MM.1S (cell line): ENCODE results near the gene STOX2.

Experiments
- DNase-seq: peaks from one replicate; pipeline ENCODE4 v3.0.0-alpha.2; 2015
- H2AFZ ChIP-seq: fragments of 300-600 bp; sonication (generic); 2 replicates; pipeline ENCODE4 v1.6.0; 2016; ENCODE audit warnings: antibody characterized with exemption, low read length
- H3F3A ChIP-seq: fragments of 300-600 bp; sonication (generic); 2 replicates; pipeline ENCODE4 v1.6.1; 2016; ENCODE audit warnings: mild to moderate bottlenecking, antibody characterized with exemption, low read length, moderate library complexity, mixed read lengths; ENCODE audit not compliant: insufficient read depth
- H3K27ac ChIP-seq: fragments of 300-600 bp; sonication (generic); 2 replicates; pipeline ENCODE4 v1.5.1; 2016; ENCODE audit warnings: mild to moderate bottlenecking, low read length
- H3K27me3 ChIP-seq: fragments of 300-600 bp; sonication (generic); replicated peaks from 2 replicates; pipeline ENCODE4 v1.6.0; 2016; ENCODE audit warnings: low read length; ENCODE audit not compliant: insufficient read depth
- H3K36me3 ChIP-seq: fragments of 300-600 bp; sonication (generic); replicated peaks from 2 replicates; pipeline ENCODE4 v1.6.1; 2016; ENCODE audit warnings: mild to moderate bottlenecking, low read length, mixed read lengths; ENCODE audit not compliant: insufficient read depth
- H3K4me1 ChIP-seq: fragments of 300-600 bp; sonication (generic); 2 replicates; pipeline ENCODE4 v1.6.1; 2016; ENCODE audit warnings: low read length, mixed read lengths
- H3K4me2 ChIP-seq: fragments of 300-600 bp; sonication (generic); 2 replicates; pipeline ENCODE4 v1.6.0; 2016; ENCODE audit warnings: low read depth, low read length
- H3K4me3 ChIP-seq: fragments of 300-600 bp; sonication (generic); 2 replicates; pipeline ENCODE4 v1.5.1; 2016; ENCODE audit warnings: low read length, mixed read lengths
- H3K79me2 ChIP-seq: fragments of 300-600 bp; sonication (generic); 2 replicates; pipeline ENCODE4 v1.6.1; 2016; ENCODE audit warnings: mixed run types, low read length, mixed read lengths
- H3K9ac ChIP-seq: fragments of 300-600 bp; sonication (generic); 2 replicates; pipeline ENCODE4 v1.6.1; 2016; ENCODE audit warnings: low read length, mixed read lengths
- H3K9me2 ChIP-seq: fragments of 300-600 bp; sonication (generic); replicated peaks from 2 replicates; pipeline ENCODE4 v1.6.1; 2016; ENCODE audit warnings: mild to moderate bottlenecking, low read length, mixed read lengths; ENCODE audit not compliant: insufficient read depth
- H3K9me3 ChIP-seq: fragments of 300-600 bp; sonication (generic); replicated peaks from 2 replicates; pipeline ENCODE4 v1.6.1; 2016; ENCODE audit warnings: mild to moderate bottlenecking, low read length, mixed read lengths; ENCODE audit not compliant: insufficient read depth
- H4K20me1 ChIP-seq: fragments of 300-600 bp; sonication (generic); 2 replicates; pipeline ENCODE4 v1.6.1; 2016; ENCODE audit warnings: mild to moderate bottlenecking, low read length, moderate library complexity, mixed read lengths; ENCODE audit not compliant: insufficient read depth
- EZH2 ChIP-seq: fragments of 300-600 bp; sonication (generic); optimal IDR thresholded peaks from 2 replicates; pipeline ENCODE3; 2017; ENCODE audit warnings: low read depth, mild to moderate bottlenecking, antibody characterized with exemption, low read length, mixed read lengths
- EZH2phosphoT487 ChIP-seq: fragments of 300-600 bp; sonication (generic); IDR thresholded peaks from 2 replicates; pipeline ENCODE4 v1.6.1; 2018; ENCODE audit warnings: antibody characterized with exemption, low read length
- TF ChIP-seq, protein P1 (sequence below): fragments of 300-600 bp; sonication (generic); IDR thresholded peaks from 2 replicates; pipeline ENCODE4 v1.5.1; 2016; ENCODE audit warnings: antibody characterized with exemption, low read length, mixed read lengths

Gene STOX2

DNA sequence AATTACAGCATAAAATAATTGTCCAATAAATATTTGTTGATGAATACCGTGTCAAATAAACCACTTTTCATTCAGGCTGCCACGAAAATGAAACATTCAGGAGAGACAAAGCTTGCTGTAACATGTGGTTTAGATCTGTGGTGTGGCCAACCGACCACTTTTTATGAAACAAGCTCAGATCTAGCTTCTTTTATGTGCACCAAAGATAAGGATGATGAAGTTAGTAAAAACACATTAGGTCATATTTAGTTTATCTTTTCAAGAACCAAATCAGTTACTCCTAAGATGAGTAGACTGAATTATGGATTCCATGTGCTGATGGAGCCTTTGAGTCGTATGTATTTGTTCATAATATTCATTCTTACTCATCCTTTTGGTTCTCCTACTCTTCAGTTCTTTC is 35.8 kb downstream of the STOX2 start:
- Histone ChIP-seq H3K27ac (no peak overlapping the region), H3K9me2 (no peaks in the 10 kb centered on the region), H3K9ac (no peak overlapping the region), H3K9me3 (no peaks in the 10 kb centered on the region), H4K20me1 (no peaks in the 10 kb centered on the region), H3K4me1 (no peaks in the 10 kb centered on the region), H3K4me3 (no peak overlapping the region), H3K36me3 (no peaks in the 10 kb centered on the region), H3F3A (no peaks in the 10 kb centered on the region), H3K4me2 (no peak overlapping the region), H3K79me2 (no peaks in the 10 kb centered on the region), H2AFZ (no peak overlapping the region), H3K27me3 (no peaks in the 10 kb centered on the region)
- no peak for DNase-seq
- TF ChIP-seq EZH2phosphoT487: no peak
- TF ChIP-seq EZH2: no peak
- TF ChIP-seq, protein P1, sequence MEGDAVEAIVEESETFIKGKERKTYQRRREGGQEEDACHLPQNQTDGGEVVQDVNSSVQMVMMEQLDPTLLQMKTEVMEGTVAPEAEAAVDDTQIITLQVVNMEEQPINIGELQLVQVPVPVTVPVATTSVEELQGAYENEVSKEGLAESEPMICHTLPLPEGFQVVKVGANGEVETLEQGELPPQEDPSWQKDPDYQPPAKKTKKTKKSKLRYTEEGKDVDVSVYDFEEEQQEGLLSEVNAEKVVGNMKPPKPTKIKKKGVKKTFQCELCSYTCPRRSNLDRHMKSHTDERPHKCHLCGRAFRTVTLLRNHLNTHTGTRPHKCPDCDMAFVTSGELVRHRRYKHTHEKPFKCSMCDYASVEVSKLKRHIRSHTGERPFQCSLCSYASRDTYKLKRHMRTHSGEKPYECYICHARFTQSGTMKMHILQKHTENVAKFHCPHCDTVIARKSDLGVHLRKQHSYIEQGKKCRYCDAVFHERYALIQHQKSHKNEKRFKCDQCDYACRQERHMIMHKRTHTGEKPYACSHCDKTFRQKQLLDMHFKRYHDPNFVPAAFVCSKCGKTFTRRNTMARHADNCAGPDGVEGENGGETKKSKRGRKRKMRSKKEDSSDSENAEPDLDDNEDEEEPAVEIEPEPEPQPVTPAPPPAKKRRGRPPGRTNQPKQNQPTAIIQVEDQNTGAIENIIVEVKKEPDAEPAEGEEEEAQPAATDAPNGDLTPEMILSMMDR: no peak

DNA sequence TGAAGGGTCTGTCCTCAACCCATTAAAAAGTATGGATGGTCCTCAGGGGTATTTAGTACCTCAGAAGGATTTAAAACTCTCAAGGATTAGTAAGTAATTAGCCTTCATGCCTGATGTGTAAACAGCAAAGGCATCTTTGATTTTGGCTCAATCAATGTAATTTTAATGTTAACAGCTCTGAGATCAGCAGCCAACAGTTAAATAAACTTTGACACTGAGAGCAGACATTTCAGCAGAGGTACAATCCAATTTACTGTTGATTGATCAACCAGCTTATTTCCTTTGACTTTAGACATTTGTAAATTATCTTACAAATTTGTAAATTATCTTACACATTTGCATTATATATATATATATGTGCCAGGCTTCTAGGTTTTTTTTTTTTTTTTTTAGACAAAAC is 36.9 kb downstream of the STOX2 start:
- Histone ChIP-seq H3F3A (no peaks in the 10 kb centered on the region), H4K20me1 (no peaks in the 10 kb centered on the region), H3K79me2 (no peaks in the 10 kb centered on the region), H3K27ac (no peak overlapping the region), H3K9me3 (no peaks in the 10 kb centered on the region), H3K4me2 (no peak overlapping the region), H2AFZ (no peak overlapping the region), H3K9me2 (no peaks in the 10 kb centered on the region), H3K4me3 (no peak overlapping the region), H3K4me1 (no peaks in the 10 kb centered on the region), H3K27me3 (no peaks in the 10 kb centered on the region), H3K36me3 (no peaks in the 10 kb centered on the region), H3K9ac (no peak overlapping the region)
- DNase-seq: no peak
- TF ChIP-seq EZH2: no peak
- no peak for TF ChIP-seq EZH2phosphoT487
- TF ChIP-seq, protein P1: no peak

DNA sequence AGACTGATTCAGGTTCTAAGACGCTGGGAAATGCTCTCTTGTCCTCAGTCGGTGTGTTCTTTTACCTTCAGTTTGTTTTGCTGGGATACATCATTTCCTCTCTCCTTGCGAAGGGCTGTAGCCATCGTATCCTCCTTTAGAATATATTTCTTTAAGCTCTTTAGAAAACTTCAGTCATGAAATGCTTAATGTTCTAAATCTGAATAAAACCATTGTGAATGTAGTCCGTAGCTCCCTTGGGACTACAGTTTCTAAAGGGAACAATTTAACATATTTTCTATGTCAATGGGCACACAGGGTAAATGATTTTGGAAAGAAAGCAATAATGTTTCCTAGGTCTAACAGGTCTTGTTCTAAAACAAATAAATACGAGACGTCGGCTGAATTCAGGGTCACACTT is 40.6 kb downstream of the STOX2 start:
- Histone ChIP-seq H3K36me3 (no peaks in the 10 kb centered on the region), H3K27ac (no peak overlapping the region), H3K4me1 (no peaks in the 10 kb centered on the region), H3K4me3 (no peak overlapping the region), H4K20me1 (no peaks in the 10 kb centered on the region), H3K27me3 (no peaks in the 10 kb centered on the region), H3K9me3 (no peaks in the 10 kb centered on the region), H3K9me2 (no peaks in the 10 kb centered on the region), H3K9ac (no peak overlapping the region), H3F3A (no peaks in the 10 kb centered on the region), H3K79me2 (no peaks in the 10 kb centered on the region), H3K4me2 (no peak overlapping the region), H2AFZ (no peak overlapping the region)
- no peak for DNase-seq
- TF ChIP-seq, protein P1: no peak
- TF ChIP-seq EZH2phosphoT487 (no peak), EZH2 (no peak)
